HCT116 (cell line): ENCODE measurements around the gene VRK1.

Experiments
- EZH2phosphoT487 ChIP-seq: fragments of 200-600 bp; IDR thresholded peaks from 2 replicates; pipeline ENCODE4 v1.6.1; 2018; ENCODE audit warnings: antibody characterized with exemption, borderline replicate concordance
- POLR2A ChIP-seq: IDR thresholded peaks from 2 replicates; pipeline ENCODE4 v1.7.0; 2011; ENCODE audit warnings: borderline replicate concordance; ENCODE audit not compliant: insufficient read depth, insufficient read length; ENCODE audit errors: extremely low read depth
- RAD21 ChIP-seq: IDR thresholded peaks from 2 replicates; pipeline ENCODE4 v1.6.1; 2012; ENCODE audit warnings: low read depth, mild to moderate bottlenecking
- TF ChIP-seq, protein P1 (sequence below), 3 experiments: fragments of 200-600 bp in 1 of 3; sonication (generic) in 1 of 3; IDR thresholded peaks in 2 of 3; conservative IDR thresholded peaks in 1 of 3; 2 replicates each; pipeline ENCODE4 v1.5.1; 2012 to 2017; ENCODE audit warnings: low read depth in 2 of 3, low read length in 2 of 3, antibody characterized with exemption in 1 of 3, borderline replicate concordance in 1 of 3, control low read depth in 1 of 3, mild to moderate bottlenecking in 1 of 3, mixed read lengths in 1 of 3, mixed run types in 1 of 3, moderate library complexity in 1 of 3; ENCODE audit not compliant: insufficient read depth in 1 of 3

DNA sequence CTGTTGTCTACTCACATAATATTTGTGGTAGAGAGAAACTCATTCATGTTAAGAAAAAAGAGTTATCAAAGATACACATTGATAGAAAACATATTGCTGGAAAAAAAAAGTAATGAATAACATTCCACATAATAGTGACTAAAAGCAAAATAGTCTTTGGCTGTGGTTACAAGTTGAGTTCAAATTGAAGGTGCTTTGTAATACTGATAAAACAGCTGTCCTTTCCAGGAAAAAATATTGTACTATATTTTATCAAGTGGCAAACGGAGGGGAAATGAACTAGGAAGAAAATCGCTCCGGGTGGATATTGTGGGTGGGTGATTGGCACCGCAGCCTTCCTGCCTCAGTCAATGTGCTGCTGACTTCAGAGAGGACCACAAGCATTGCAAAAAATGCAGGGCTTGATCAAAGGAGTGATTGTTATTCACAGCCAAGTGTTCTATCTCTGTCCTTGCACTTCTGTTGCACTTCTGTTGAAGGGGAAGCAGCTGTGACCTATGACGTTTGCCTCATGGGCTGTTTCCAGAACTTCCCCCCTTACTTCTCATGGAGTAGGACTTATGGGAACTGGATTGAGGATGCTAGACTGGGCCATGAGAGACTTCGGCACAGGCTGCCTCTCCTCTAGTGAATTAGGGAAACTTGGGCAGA lies 114.4 kb downstream of the VRK1 start:
- TF ChIP-seq POLR2A: no peak
- no peak for TF ChIP-seq EZH2phosphoT487
- no peak for TF ChIP-seq RAD21
- TF ChIP-seq, protein P1, sequence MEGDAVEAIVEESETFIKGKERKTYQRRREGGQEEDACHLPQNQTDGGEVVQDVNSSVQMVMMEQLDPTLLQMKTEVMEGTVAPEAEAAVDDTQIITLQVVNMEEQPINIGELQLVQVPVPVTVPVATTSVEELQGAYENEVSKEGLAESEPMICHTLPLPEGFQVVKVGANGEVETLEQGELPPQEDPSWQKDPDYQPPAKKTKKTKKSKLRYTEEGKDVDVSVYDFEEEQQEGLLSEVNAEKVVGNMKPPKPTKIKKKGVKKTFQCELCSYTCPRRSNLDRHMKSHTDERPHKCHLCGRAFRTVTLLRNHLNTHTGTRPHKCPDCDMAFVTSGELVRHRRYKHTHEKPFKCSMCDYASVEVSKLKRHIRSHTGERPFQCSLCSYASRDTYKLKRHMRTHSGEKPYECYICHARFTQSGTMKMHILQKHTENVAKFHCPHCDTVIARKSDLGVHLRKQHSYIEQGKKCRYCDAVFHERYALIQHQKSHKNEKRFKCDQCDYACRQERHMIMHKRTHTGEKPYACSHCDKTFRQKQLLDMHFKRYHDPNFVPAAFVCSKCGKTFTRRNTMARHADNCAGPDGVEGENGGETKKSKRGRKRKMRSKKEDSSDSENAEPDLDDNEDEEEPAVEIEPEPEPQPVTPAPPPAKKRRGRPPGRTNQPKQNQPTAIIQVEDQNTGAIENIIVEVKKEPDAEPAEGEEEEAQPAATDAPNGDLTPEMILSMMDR (IDR thresholded peaks at IDR 0.05 in 2 of 3, conservative IDR thresholded peaks at IDR 0.05 in 1 of 3; ENCODE audit: borderline replicate concordance in 1 of 3, insufficient read depth in 1 of 3, low read depth in 2 of 3, low read length in 2 of 3): no peak
